K562 (cell line): ENCODE results near the gene PPARD. TPM values are rescaled to one million over a fixed set of nuclear protein-coding genes. Genes with fewer than 3 reads are reported as not detected.

Experiments used
- CC2D1A ChIP-seq: fragments of 450-650 bp; IDR thresholded peaks from 2 replicates; pipeline ENCODE4 v1.6.1; 2017; ENCODE audit warnings: mild to moderate bottlenecking
- POLR2AphosphoS5 ChIP-seq: IDR thresholded peaks from 2 replicates; pipeline ENCODE4 v1.6.1; 2011; ENCODE audit warnings: mild to moderate bottlenecking, low read depth, low read length, moderate library complexity; ENCODE audit not compliant: control insufficient read depth, insufficient read depth
- PREB ChIP-seq: sonication (generic); formaldehyde crosslinking; IDR thresholded peaks from 2 replicates; pipeline ENCODE4 v1.8.1; 2023; ENCODE audit warnings: mild to moderate bottlenecking, missing genetic modification reagents
- RCOR1 ChIP-seq, 2 experiments: IDR thresholded peaks; 2 replicates each; pipeline ENCODE4 v1.6.1; 2012; ENCODE audit warnings: low read depth in 2 of 2, low read length in 2 of 2, borderline replicate concordance in 1 of 2, improper control_type of control experiment in 1 of 2
- TBL1XR1 ChIP-seq, 2 experiments: IDR thresholded peaks; 2 replicates each; pipeline ENCODE4 v1.6.1; 2012; ENCODE audit warnings: improper control_type of control experiment in 2 of 2, low read length in 2 of 2, mild to moderate bottlenecking in 1 of 2
- THRB ChIP-seq: fragments of 450-650 bp; formaldehyde crosslinking; conservative IDR thresholded peaks from 2 replicates; pipeline ENCODE4 v1.4.0; 2022; ENCODE audit warnings: mild to moderate bottlenecking, missing genetic modification characterization
- ZNF239 ChIP-seq: fragments of 250-450 bp; sonication (Bioruptor Pico); IDR thresholded peaks from 2 replicates; pipeline ENCODE4 v1.4.0; 2020; ENCODE audit warnings: mild to moderate bottlenecking
- polyA plus RNA-seq, 8 experiments: library from polyadenylated mRNA; depleted of rRNA in 4 of 8; stranded (reverse) in 5 of 8; unstranded in 3 of 8; fragments of >200 nt; fragmentation: Nextera tagmentation in 2 of 8; fragmentation: Illumina TruSeq in 1 of 8; extraction: Ambion mirVana in 2 of 8; extraction: Trizol in 1 of 8; gene quantifications; 2 replicates each; pipeline versions ENCODE4 v1.2.1 to v1.2.3, GENCODE V29; 2011 to 2014; ENCODE audit warnings: inconsistent platforms in 1 of 8, missing spikeins in 1 of 8
- total RNA-seq, 7 experiments: library from RNA; depleted of rRNA in 6 of 7; stranded (reverse); fragments of >200 nt in 6 of 7; fragmentation: Illumina TruSeq in 2 of 7; extraction: Trizol in 2 of 7; gene quantifications; 2 replicates each; pipeline versions ENCODE4 v1.2.1 to v1.2.3, GENCODE V29; 2011 to 2021; ENCODE audit warnings: low replicate concordance in 1 of 7
- TF ChIP-seq, protein P1 (sequence below), 2 experiments: fragments of 450-650 bp in 1 of 2; sonication (generic) in 1 of 2; formaldehyde crosslinking in 1 of 2; IDR thresholded peaks; 2 replicates each; pipeline versions ENCODE4 v1.7.1 to v1.9.0; 2016 to 2022; ENCODE audit warnings: inconsistent platforms in 1 of 2, mild to moderate bottlenecking in 1 of 2, missing genetic modification reagents in 1 of 2
- TF ChIP-seq, protein P2 (sequence below), 2 experiments: fragments of 150-350 bp in 1 of 2; IDR thresholded peaks; 2 replicates each; pipeline ENCODE4 v1.6.1; 2012 to 2016; ENCODE audit warnings: low read depth in 2 of 2, low read length in 2 of 2, mild to moderate bottlenecking in 1 of 2, moderate library complexity in 1 of 2

The PPARD gene
- total and polyA plus RNA-seq, 9 of the 15 experiments (the other 6 are each of a cell fraction or from before 2014, with no cell fraction given): 0.14 to 13.2 (median 3.8) TPM

GRCh38 chr6:35363293-35363750 is 21.0 kb downstream of the PPARD start (continued):
- TF ChIP-seq, protein P1, sequence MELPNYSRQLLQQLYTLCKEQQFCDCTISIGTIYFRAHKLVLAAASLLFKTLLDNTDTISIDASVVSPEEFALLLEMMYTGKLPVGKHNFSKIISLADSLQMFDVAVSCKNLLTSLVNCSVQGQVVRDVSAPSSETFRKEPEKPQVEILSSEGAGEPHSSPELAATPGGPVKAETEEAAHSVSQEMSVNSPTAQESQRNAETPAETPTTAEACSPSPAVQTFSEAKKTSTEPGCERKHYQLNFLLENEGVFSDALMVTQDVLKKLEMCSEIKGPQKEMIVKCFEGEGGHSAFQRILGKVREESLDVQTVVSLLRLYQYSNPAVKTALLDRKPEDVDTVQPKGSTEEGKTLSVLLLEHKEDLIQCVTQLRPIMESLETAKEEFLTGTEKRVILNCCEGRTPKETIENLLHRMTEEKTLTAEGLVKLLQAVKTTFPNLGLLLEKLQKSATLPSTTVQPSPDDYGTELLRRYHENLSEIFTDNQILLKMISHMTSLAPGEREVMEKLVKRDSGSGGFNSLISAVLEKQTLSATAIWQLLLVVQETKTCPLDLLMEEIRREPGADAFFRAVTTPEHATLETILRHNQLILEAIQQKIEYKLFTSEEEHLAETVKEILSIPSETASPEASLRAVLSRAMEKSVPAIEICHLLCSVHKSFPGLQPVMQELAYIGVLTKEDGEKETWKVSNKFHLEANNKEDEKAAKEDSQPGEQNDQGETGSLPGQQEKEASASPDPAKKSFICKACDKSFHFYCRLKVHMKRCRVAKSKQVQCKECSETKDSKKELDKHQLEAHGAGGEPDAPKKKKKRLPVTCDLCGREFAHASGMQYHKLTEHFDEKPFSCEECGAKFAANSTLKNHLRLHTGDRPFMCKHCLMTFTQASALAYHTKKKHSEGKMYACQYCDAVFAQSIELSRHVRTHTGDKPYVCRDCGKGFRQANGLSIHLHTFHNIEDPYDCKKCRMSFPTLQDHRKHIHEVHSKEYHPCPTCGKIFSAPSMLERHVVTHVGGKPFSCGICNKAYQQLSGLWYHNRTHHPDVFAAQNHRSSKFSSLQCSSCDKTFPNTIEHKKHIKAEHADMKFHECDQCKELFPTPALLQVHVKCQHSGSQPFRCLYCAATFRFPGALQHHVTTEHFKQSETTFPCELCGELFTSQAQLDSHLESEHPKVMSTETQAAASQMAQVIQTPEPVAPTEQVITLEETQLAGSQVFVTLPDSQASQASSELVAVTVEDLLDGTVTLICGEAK (IDR thresholded peaks at IDR 0.05): peak; percentile 10; the same call in 1 of the 2 replicates
- TF ChIP-seq, protein P1 (CRISPR knock-in tag; IDR thresholded peaks at IDR 0.05): no peak
- TF ChIP-seq, protein P2, sequence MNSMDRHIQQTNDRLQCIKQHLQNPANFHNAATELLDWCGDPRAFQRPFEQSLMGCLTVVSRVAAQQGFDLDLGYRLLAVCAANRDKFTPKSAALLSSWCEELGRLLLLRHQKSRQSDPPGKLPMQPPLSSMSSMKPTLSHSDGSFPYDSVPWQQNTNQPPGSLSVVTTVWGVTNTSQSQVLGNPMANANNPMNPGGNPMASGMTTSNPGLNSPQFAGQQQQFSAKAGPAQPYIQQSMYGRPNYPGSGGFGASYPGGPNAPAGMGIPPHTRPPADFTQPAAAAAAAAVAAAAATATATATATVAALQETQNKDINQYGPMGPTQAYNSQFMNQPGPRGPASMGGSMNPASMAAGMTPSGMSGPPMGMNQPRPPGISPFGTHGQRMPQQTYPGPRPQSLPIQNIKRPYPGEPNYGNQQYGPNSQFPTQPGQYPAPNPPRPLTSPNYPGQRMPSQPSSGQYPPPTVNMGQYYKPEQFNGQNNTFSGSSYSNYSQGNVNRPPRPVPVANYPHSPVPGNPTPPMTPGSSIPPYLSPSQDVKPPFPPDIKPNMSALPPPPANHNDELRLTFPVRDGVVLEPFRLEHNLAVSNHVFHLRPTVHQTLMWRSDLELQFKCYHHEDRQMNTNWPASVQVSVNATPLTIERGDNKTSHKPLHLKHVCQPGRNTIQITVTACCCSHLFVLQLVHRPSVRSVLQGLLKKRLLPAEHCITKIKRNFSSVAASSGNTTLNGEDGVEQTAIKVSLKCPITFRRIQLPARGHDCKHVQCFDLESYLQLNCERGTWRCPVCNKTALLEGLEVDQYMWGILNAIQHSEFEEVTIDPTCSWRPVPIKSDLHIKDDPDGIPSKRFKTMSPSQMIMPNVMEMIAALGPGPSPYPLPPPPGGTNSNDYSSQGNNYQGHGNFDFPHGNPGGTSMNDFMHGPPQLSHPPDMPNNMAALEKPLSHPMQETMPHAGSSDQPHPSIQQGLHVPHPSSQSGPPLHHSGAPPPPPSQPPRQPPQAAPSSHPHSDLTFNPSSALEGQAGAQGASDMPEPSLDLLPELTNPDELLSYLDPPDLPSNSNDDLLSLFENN (IDR thresholded peaks at IDR 0.05; ENCODE audit: low read depth in 2 of 2, low read length in 2 of 2): 0 out of 4 replicates have a peak, but pooled peaks of 1 of the 2 experiments have one; percentile 58
- TF ChIP-seq PREB (CRISPR knock-in tag) (no peak), POLR2AphosphoS5 (peak; percentile 37; the same call in 1 of the 2 replicates), ZNF239 (CRISPR knock-in tag) (no peak), CC2D1A (peak; percentile 94; the same call in 1 of the 2 replicates), TBL1XR1 (IDR thresholded peaks at IDR 0.05; ENCODE audit: low read length in 2 of 2) (peak in 1 of 2 experiments; percentile 50; a peak in 1 of 4 replicates), THRB (CRISPR knock-in tag) (peak; percentile 82; the same call in 1 of the 2 replicates), RCOR1 (IDR thresholded peaks at IDR 0.05; ENCODE audit: borderline replicate concordance in 1 of 2, low read depth in 2 of 2, low read length in 2 of 2) (peak in 1 of 2 experiments; percentile 73; a peak in 2 of 4 replicates)
